Measurements from ENCODE around the gene GCNA.
A peak's percentile ranks its signal among the peaks of the same experiment; 100 is the strongest.

The GCNA gene

GRCh38 chrX:71615954-71616353 is 37.7 kb downstream of the GCNA start:
- DNase-seq (ENCODE audit: low spot score): no peak

- no peak for DNase-seq (ENCODE audit: low spot score)
These were observed 38.7 kb downstream of the GCNA start for GRCh38 chrX:71616672-71617529.

GRCh38 chrX:71617742-71618141 is 39.5 kb downstream of the GCNA start:
- no peak for DNase-seq (ENCODE audit: low spot score)

GRCh38 chrX:71618303-71618721 is 40.1 kb downstream of the GCNA start, which contains the start of gene CXCR3:
CXCR3 (minus strand) TSS chrX:71618511; CDS start chrX:71618449, 62 bp downstream.
- no peak for DNase-seq (ENCODE audit: low spot score)

- DNase-seq (ENCODE audit: low spot score): no peak
These were observed 40.5 kb downstream of the GCNA start for GRCh38 chrX:71618787-71619186.

- DNase-seq (ENCODE audit: low spot score): no peak
These were observed 41.0 kb downstream of the GCNA start for GRCh38 chrX:71619193-71619592.

DNA sequence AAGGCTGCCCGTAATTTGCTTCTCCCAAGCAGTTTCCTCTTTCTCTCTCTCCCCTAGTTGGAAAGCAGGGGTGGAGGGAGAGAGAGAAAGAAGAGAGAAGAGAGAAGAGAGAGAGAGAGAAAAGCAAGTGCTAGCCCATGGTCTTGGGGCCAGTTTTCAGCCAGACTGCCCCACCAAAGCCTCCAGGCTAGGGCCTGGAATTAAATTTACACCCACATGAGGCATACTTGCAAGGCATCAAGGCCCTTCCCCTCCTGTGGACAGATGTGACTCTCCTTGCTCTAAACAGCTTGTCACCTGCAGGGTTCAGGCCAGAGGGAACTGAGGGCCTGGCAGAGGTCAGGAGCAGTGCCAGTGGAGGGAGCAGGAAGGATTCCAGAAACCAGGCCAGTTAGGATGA is 41.7 kb downstream of the GCNA start:
- no peak for DNase-seq (ENCODE audit: low spot score)

GRCh38 chrX:71621603-71622002 is 43.4 kb downstream of the GCNA start:
- no peak for DNase-seq (ENCODE audit: low spot score)

GRCh38 chrX:71622032-71622575 is 43.9 kb downstream of the GCNA start:
- DNase-seq (ENCODE audit: low spot score): no peak

- DNase-seq (ENCODE audit: low spot score): peak; percentile 34
These were observed 44.6 kb downstream of the GCNA start for GRCh38 chrX:71622576-71623450.

- no peak for DNase-seq (ENCODE audit: low spot score)
These were observed 45.5 kb downstream of the GCNA start for GRCh38 chrX:71623714-71624113.

DNA sequence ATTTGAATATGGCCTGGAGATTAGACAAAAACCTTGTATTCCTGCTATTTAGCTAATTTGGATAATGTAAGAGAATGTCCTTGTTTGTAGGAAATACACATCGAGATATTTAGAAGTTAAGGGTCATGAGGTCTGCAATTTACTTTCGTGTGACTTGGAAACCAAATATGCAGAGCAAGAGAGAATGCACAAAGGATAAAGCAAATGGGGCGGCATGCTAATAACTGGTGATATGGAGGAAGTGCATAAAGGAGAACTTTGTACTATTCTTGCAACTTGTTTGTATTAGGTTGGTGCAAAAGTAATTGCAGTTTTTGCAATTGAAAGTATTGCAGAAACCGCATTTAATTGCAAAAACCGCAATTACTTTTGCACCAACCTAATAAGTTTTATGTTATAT is 47.2 kb downstream of the GCNA start:
- DNase-seq (ENCODE audit: low spot score): no peak

GRCh38 chrX:71626576-71626975 is 48.3 kb downstream of the GCNA start:
- no peak for DNase-seq (ENCODE audit: low spot score)

DNA sequence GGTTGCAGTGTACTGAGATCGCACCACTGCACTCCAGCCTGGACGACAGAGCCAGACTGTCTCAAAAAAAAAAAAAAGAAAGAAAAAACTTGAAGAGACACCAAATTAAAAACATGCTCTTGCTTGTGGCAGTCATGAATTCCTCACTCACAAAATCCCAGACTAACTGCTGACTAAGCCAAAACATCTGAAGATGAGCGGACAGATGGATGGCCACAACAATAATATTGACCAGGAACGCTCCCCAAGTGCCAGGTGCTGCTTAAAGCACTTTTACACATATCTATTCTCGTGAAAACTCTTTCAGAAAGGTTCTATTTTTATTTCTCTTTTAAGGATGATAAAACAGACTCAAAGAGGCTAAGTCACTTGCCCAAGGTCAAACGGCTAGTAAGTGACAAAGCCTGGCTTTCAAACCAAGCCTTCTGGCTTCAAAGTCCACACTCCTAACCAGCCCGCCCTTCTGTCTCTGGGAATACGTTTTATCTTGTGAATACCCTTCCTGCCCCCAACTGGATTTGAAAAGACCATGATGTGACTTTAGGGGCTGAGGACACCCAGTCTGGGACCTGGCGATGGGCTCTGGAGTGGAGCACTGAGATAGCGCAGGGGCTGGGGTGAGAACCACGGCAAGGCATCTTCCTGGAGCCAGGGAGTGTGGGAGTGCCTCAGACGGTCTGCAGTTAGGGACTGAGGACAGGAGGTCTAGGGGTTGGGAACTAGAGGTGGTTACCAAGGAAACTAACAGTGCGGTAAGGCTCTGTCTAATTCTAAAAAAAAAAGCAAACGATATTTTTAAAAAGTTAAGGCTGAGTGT is 49.6 kb downstream of the GCNA start:
- DNase-seq (ENCODE audit: low spot score): no peak

DNA sequence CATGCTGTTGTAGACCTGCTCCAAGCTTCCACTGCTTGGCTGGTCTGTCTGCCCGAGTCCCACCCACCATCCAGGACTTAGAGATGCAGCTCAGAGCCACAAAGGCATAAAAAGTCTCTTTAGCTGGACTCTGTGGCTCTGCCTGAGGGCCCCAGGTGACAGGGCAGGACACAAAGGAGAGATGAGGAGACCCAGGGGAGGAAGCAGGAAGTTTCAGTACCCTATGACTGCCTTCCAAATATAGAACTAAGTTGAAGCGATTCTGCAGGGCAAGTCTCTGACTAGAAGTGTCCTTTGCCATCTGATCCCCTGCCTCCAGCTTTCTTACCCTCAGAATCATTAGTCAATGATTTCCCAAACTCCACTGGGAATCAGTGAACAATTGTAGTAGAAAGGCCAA is 51.2 kb downstream of the GCNA start:
- peak; percentile 51 for DNase-seq (ENCODE audit: low spot score)

DNA sequence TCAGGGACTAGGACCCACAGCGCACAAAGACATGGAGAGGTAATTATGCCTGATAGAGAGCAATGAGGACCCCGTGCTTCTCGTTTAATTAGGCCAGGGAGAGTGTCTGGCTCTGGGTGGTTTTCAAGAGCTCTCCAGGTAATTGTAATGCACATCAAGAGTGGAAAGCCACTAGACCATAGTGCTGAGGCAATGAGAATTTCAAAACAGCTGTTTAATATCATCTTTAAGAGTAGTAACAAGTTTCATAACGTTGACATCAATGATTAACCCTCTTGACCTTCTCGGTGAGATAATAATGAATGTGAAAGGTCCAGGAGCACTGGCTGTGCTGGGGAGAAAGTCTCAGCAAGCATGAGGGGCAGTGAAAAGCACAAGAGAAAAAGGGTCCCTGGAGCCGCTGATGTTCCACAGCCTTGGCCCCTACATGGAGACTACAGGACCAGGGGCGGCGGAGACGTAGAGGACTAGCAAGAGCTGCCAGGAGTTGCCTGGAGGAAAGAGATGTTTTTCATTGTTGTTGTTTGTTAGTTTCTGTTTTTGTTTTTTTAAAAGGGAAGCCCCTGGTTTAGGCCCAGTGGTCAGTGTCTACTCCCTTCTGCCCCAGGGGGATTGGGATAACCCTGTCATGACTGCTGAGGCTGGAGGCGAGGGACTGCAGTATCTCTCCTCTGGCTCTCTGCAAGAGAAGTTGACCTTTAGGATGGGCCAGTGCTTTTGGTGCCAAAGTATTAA is 54.9 kb downstream of the GCNA start:
- DNase-seq (ENCODE audit: low spot score): no peak

DNA sequence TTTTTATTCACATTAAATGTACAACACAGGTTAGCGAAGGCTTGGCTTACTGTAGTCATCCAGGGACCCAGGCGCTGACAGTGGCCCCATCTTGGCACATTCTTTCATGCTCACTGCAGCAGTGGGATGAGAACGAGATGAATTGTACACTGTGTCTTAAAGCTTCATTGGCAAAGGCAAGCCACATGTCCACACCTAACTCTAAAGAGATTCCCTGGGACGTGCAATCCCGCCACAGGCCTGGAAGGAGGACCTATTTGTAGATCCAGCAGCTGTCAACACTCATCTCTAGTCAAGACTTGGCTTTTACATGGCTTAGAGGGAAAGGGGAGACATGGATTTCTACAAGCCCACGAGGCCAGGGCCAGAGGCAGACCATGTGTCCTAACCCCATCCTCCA is 56.1 kb downstream of the GCNA start:
- DNase-seq (ENCODE audit: low spot score): no peak

DNA sequence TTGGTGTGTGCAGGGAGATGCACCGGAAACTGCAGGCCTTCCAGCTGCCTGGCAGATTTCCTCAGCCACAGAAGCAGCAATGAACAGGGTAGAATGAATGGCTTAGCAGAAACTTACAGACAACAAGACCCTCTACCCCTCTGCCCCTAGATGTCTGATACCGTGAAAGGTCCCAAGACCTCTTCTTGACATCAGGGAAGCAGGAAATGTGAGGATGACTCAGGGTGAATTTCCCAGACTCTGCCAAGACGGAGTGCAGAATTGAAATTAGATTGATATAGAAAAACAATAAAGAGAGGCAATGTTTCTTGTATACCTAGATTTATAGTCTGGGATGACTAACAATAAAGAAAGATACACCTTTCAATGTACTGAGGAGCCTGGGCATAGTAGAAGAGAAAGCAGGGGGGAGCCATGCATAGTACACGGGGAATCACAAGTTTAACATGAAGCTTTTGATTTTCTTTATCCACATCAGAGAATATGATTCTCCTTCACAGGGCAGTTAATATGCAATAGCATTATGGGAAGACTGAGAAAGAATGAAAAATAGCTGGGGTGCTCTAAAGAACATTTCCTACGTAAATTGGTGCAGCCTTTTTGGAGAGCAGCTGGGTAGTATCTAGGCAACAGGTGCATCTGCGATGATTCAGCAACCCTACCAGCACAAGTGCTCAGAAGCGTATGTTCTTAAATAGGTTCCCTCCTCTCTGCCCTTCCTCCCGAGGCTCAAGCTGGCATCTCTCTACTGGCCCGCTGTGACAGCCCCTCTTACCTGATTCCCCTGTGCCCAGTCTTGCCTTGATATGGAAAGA is 58.4 kb downstream of the GCNA start:
- peak; percentile 27 for DNase-seq (ENCODE audit: low spot score)

DNA sequence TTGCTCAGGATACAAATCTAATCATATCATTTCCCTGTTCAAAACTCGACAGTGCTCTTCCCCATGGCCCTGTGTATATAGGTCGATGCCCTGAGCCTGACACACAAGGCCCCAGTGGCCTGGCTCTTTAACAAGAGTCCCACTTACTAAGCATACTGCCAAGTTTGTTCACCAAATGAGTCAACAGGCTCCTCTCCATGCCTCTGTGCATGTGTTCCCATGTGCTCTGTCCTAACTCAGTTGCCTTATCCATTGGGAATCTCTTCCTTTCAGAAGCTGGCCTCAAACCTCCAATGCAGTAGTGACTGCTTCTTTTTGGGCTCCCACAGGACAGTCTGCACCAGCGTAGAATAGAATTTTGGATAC is 59.0 kb downstream of the GCNA start:
- DNase-seq (ENCODE audit: low spot score): no peak

DNA sequence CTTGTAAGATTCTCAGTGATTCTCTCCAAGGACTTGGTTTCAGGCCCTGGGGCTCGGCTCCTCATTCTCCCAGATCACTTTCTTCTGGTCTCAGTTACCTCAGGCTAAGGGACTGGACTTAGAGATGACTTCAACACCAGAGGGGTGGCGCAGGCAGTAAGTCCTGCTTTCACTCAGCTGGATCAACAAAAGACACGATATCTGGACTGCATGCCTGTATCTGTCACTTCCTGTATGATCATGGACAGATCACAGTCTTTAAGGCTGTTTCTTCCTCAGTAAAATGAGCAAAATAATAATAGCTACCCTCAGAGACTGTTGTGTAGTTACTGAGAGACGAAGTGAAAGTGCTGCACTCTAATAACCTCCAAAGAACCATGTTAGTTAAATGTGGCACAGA is 59.6 kb downstream of the GCNA start:
- DNase-seq (ENCODE audit: low spot score): no peak
